ENCODE data around the gene RUNX1. TPM values are rescaled to one million over a fixed set of nuclear protein-coding genes. Genes with fewer than 3 reads are reported as not detected.

RUNX1 gene
- total RNA-seq, 1 donor from 2014 or later, result 18.7 TPM

GRCh38 chr21:34790341-34790740, 258.8 kb downstream of the RUNX1 start:
- no peaks in the 10 kb centered on the region for H3K36me3 Mint-ChIP-seq (ENCODE audit: low read depth, unreplicated experiment)
- H3K9me3 Mint-ChIP-seq (ENCODE audit: unreplicated experiment), result no peaks in the 10 kb centered on the region
- H3K27ac Mint-ChIP-seq (ENCODE audit: unreplicated experiment), result no peak overlapping the region
- no peak overlapping the region for H3K4me3 Mint-ChIP-seq (ENCODE audit: unreplicated experiment)
- no peaks in the 10 kb centered on the region for H3K4me1 Mint-ChIP-seq (ENCODE audit: unreplicated experiment)
- no peaks in the 10 kb centered on the region for H3K27me3 Mint-ChIP-seq (ENCODE audit: unreplicated experiment)
- DNase-seq (ENCODE audit: low spot score), result no peak
- TF ChIP-seq CTCF (IDR thresholded peaks at IDR 0.05; ENCODE audit: unreplicated experiment), result no peak

- H3K27me3 Mint-ChIP-seq (ENCODE audit: unreplicated experiment), result no peaks in the 10 kb centered on the region
- no peak for TF ChIP-seq CTCF (IDR thresholded peaks at IDR 0.05; ENCODE audit: unreplicated experiment)
- H3K9me3 Mint-ChIP-seq (ENCODE audit: unreplicated experiment), result no peaks in the 10 kb centered on the region
- DNase-seq (ENCODE audit: low spot score), result no peak
- H3K36me3 Mint-ChIP-seq (ENCODE audit: low read depth, unreplicated experiment), result no peaks in the 10 kb centered on the region
- H3K4me3 Mint-ChIP-seq (ENCODE audit: unreplicated experiment), result no peak overlapping the region
- H3K27ac Mint-ChIP-seq (ENCODE audit: unreplicated experiment), result no peak overlapping the region
- H3K4me1 Mint-ChIP-seq (ENCODE audit: unreplicated experiment), result no peaks in the 10 kb centered on the region
Measured at GRCh38 chr21:34788879-34789278, 260.2 kb downstream of the RUNX1 start.

DNA sequence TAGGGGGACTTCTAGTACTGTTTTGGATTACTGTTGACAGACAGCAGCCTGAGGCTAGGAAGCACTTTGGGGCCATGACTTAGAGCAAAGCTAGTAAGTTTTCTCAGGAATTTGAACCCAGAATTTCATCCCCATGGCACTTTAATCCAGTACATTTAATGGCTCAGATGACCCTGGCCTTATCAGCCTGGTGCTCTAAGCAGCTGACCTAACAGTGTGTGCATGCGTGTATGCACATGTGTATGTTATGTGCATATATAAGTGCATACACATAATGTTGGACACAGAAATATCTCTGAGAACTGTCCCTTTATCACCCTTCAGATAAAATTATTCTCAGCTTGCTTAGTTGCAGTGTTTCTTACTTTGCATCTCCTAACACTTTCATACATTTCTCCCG, 265.3 kb downstream of the RUNX1 start:
- Mint-ChIP-seq H3K27ac (ENCODE audit: unreplicated experiment) (no peak overlapping the region), H3K9me3 (ENCODE audit: unreplicated experiment) (peaks cover 7% of the 10 kb centered on the region), H3K4me3 (ENCODE audit: unreplicated experiment) (no peak overlapping the region), H3K4me1 (ENCODE audit: unreplicated experiment) (no peaks in the 10 kb centered on the region), H3K27me3 (ENCODE audit: unreplicated experiment) (peaks cover 2% of the 10 kb centered on the region), H3K36me3 (ENCODE audit: low read depth, unreplicated experiment) (peaks cover 8% of the 10 kb centered on the region)
- DNase-seq (ENCODE audit: low spot score), result no peak
- no peak for TF ChIP-seq CTCF (IDR thresholded peaks at IDR 0.05; ENCODE audit: unreplicated experiment)

DNA sequence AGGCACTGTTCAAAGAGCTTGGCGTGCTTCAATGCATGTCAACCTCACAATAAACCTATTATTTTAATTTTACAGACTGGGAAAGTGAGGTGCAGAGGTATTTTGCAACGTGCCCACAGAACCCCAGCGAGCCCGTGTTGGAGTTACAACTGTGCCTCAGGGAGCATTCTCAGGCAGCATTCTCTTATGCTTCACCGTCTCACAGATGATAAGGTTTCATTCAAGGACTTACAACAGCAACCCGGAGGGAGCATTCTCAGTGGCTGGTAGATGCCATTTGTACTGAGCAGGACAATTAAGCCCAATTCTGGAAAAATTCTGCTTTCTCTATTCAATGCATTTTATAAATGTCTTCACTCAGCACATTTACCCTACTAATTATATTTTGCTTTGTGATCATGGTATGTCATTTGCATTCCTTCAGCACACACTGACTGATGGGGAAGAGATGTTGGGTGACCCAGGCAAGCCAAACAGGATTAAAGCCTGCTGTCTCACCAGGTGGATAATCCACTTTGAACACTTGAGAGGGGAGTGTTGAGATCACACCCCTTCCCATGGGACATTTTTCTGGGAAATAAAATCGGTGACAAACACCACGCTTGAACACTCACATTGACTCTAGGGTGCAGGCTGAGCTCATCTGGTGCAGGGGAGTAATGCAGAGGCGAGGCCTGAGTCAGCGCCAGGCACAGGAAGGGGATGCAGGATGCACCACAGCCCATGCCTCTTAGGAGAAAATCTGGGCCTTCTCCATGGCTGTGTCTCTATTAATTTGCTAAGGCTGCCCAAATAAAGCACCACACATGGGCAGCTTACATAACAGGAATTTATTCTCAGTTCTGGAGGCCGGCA, 266.4 kb downstream of the RUNX1 start:
- Mint-ChIP-seq H3K4me1 (ENCODE audit: unreplicated experiment) (no peaks in the 10 kb centered on the region), H3K27ac (ENCODE audit: unreplicated experiment) (no peak overlapping the region)

More for the DNA sequence above, 266.4 kb downstream of the RUNX1 start:
- peaks cover 2% of the 10 kb centered on the region for H3K27me3 Mint-ChIP-seq (ENCODE audit: unreplicated experiment)
- no peak for DNase-seq (ENCODE audit: low spot score)
- H3K4me3 Mint-ChIP-seq (ENCODE audit: unreplicated experiment), result no peak overlapping the region
- TF ChIP-seq CTCF (IDR thresholded peaks at IDR 0.05; ENCODE audit: unreplicated experiment), result no peak
- peaks cover 8% of the 10 kb centered on the region for H3K36me3 Mint-ChIP-seq (ENCODE audit: low read depth, unreplicated experiment)
- H3K9me3 Mint-ChIP-seq (ENCODE audit: unreplicated experiment), result peaks cover 7% of the 10 kb centered on the region
